KG1 (cell line): Measurements from ENCODE around the gene SCUBE1.

Experiments used
- DNase-seq: peaks from one replicate; lab custom pipeline; 2025; lab: John Stamatoyannopoulos, UW

The SCUBE1 gene

GRCh38 chr22:43277987-43278601 lies 65.1 kb downstream of the SCUBE1 start:
- no peak for DNase-seq

- DNase-seq = no peak
Observed at GRCh38 chr22:43277091-43277490, 66.1 kb downstream of the SCUBE1 start.

GRCh38 chr22:43276321-43276720 lies 66.9 kb downstream of the SCUBE1 start:
- no peak for DNase-seq

GRCh38 chr22:43275545-43276317 lies 67.4 kb downstream of the SCUBE1 start:
- DNase-seq = no peak

- no peak for DNase-seq
Observed at GRCh38 chr22:43274595-43275240, 68.5 kb downstream of the SCUBE1 start.

- DNase-seq = peak; percentile 33
Observed at GRCh38 chr22:43273902-43274484, 69.2 kb downstream of the SCUBE1 start.

GRCh38 chr22:43272869-43273318 lies 70.3 kb downstream of the SCUBE1 start:
- no peak for DNase-seq

- DNase-seq = no peak
Observed at GRCh38 chr22:43272301-43272700, 70.9 kb downstream of the SCUBE1 start.

- DNase-seq = no peak
Observed at GRCh38 chr22:43270949-43271348, 72.2 kb downstream of the SCUBE1 start.

- no peak for DNase-seq
Observed at GRCh38 chr22:43270314-43270908, 72.8 kb downstream of the SCUBE1 start.

GRCh38 chr22:43269646-43270045 lies 73.5 kb downstream of the SCUBE1 start:
- DNase-seq = no peak

- DNase-seq = no peak
Observed at GRCh38 chr22:43269246-43269645, 73.9 kb downstream of the SCUBE1 start.

- DNase-seq = no peak
Observed at GRCh38 chr22:43267981-43268660, 75.1 kb downstream of the SCUBE1 start.

GRCh38 chr22:43267332-43267980 lies 75.7 kb downstream of the SCUBE1 start:
- DNase-seq = no peak

GRCh38 chr22:43266076-43266475 lies 77.1 kb downstream of the SCUBE1 start:
- no peak for DNase-seq

GRCh38 chr22:43263645-43264514 lies 79.3 kb downstream of the SCUBE1 start:
- DNase-seq = peak; percentile 90

- DNase-seq = peak; percentile 79
Observed at GRCh38 chr22:43262990-43263644, 80.1 kb downstream of the SCUBE1 start.

GRCh38 chr22:43260331-43261231 lies 82.6 kb downstream of the SCUBE1 start:
- no peak for DNase-seq

- DNase-seq = no peak
Observed at GRCh38 chr22:43257961-43258360, 85.2 kb downstream of the SCUBE1 start.
